HepG2 (cell line): Measurements from ENCODE around the gene CFAP100. TPM values are rescaled to one million over a fixed set of nuclear protein-coding genes. Genes with fewer than 3 reads are reported as not detected.

Source experiments
- ATAD3A ChIP-seq: sonication (generic); formaldehyde crosslinking; IDR thresholded peaks from 2 replicates; pipeline ENCODE4 v1.4.0; 2020; ENCODE audit warnings: missing genetic modification reagents
- HOXA7 ChIP-seq: sonication (generic); formaldehyde crosslinking; IDR thresholded peaks from 2 replicates; pipeline ENCODE4 v1.8.1; 2022; ENCODE audit warnings: mild to moderate bottlenecking, missing genetic modification reagents, moderate library complexity
- PHF5A ChIP-seq: IDR thresholded peaks from one replicate; pipeline ENCODE4 v1.6.1; 2018; ENCODE audit warnings: low read depth, missing genetic modification reagents; ENCODE audit not compliant: unreplicated experiment
- PLRG1 ChIP-seq: fragments of 450-650 bp; conservative IDR thresholded peaks from 2 replicates; pipeline ENCODE4 v1.6.1; 2016
- RAD21 ChIP-seq: fragments of 450-650 bp; formaldehyde crosslinking; IDR thresholded peaks from 2 replicates; pipeline ENCODE4 v1.5.0; 2020; ENCODE audit warnings: mild to moderate bottlenecking
- SIN3A ChIP-seq: IDR thresholded peaks from 2 replicates; pipeline ENCODE4 v1.6.1; 2011; ENCODE audit warnings: low read depth, mild to moderate bottlenecking, control low read depth, low read length, borderline replicate concordance
- THAP11 ChIP-seq: IDR thresholded peaks from 2 replicates; pipeline ENCODE4 v1.6.1; 2016; ENCODE audit warnings: missing biosample characterization, missing genetic modification reagents
- ZBTB34 ChIP-seq: sonication (generic); formaldehyde crosslinking; IDR thresholded peaks from 2 replicates; pipeline ENCODE4 v1.8.0; 2022; ENCODE audit warnings: mild to moderate bottlenecking, missing genetic modification reagents
- ZNF207 ChIP-seq: fragments of 450-650 bp; IDR thresholded peaks from 2 replicates; pipeline ENCODE4 v1.6.1; 2016; ENCODE audit warnings: antibody characterized with exemption, borderline replicate concordance
- ZNF275 ChIP-seq: sonication (generic); formaldehyde crosslinking; IDR thresholded peaks from 2 replicates; pipeline ENCODE4 v1.8.0; 2022; ENCODE audit warnings: missing genetic modification reagents, mild to moderate bottlenecking, inconsistent platforms, borderline replicate concordance
- ZNF276 ChIP-seq: sonication (generic); formaldehyde crosslinking; IDR thresholded peaks from 2 replicates; pipeline ENCODE4 v1.4.0; 2020; ENCODE audit warnings: mild to moderate bottlenecking, low read depth, missing genetic modification reagents
- ZNF512 ChIP-seq: sonication (generic); formaldehyde crosslinking; IDR thresholded peaks from 2 replicates; pipeline ENCODE4 v1.4.0; 2020; ENCODE audit warnings: mild to moderate bottlenecking, missing genetic modification reagents
- ZNF670 ChIP-seq: sonication (generic); formaldehyde crosslinking; IDR thresholded peaks from 2 replicates; pipeline ENCODE4 v1.8.0; 2022; ENCODE audit warnings: mild to moderate bottlenecking, missing genetic modification reagents, borderline replicate concordance
- ZNF782 ChIP-seq: sonication (generic); formaldehyde crosslinking; IDR thresholded peaks from 2 replicates; pipeline ENCODE4 v1.4.0; 2020; ENCODE audit warnings: missing genetic modification reagents, mild to moderate bottlenecking, borderline replicate concordance
- polyA plus RNA-seq, 8 experiments: library from polyadenylated mRNA; depleted of rRNA in 3 of 8; stranded (reverse) in 7 of 8; unstranded in 1 of 8; fragments of >200 nt; fragmentation: Illumina TruSeq in 4 of 8; extraction: Trizol in 4 of 8; gene quantifications; 2 replicates each; pipeline versions ENCODE4 v1.2.1 to v1.2.3, GENCODE V29; 2011 to 2016; ENCODE audit warnings: low read depth in 4 of 8, missing spikeins in 1 of 8, mixed read lengths in 1 of 8; ENCODE audit not compliant: insufficient read depth in 1 of 8
- total RNA-seq, 5 experiments: library from RNA; depleted of rRNA; stranded (reverse); fragments of >200 nt; fragmentation: Illumina TruSeq; extraction: Trizol; gene quantifications; 2 replicates each; pipeline ENCODE4 v1.2.3, GENCODE V29; 2016; ENCODE audit warnings: low read depth in 1 of 5
- TF ChIP-seq, protein P1 (sequence below): sonication (generic); formaldehyde crosslinking; IDR thresholded peaks from 2 replicates; pipeline ENCODE4 v1.4.0; 2020; ENCODE audit warnings: mild to moderate bottlenecking, missing genetic modification reagents
- TF ChIP-seq, protein P2 (sequence below): sonication (generic); formaldehyde crosslinking; conservative IDR thresholded peaks from 2 replicates; pipeline ENCODE4 v1.8.1; 2023; ENCODE audit warnings: missing genetic modification reagents

The CFAP100 gene
- total and polyA plus RNA-seq, 2 of the 13 experiments (the other 11 are each of a cell fraction or from before 2014, with no cell fraction given): 0.32 TPM; not detected in 1

- TF ChIP-seq, protein P1, sequence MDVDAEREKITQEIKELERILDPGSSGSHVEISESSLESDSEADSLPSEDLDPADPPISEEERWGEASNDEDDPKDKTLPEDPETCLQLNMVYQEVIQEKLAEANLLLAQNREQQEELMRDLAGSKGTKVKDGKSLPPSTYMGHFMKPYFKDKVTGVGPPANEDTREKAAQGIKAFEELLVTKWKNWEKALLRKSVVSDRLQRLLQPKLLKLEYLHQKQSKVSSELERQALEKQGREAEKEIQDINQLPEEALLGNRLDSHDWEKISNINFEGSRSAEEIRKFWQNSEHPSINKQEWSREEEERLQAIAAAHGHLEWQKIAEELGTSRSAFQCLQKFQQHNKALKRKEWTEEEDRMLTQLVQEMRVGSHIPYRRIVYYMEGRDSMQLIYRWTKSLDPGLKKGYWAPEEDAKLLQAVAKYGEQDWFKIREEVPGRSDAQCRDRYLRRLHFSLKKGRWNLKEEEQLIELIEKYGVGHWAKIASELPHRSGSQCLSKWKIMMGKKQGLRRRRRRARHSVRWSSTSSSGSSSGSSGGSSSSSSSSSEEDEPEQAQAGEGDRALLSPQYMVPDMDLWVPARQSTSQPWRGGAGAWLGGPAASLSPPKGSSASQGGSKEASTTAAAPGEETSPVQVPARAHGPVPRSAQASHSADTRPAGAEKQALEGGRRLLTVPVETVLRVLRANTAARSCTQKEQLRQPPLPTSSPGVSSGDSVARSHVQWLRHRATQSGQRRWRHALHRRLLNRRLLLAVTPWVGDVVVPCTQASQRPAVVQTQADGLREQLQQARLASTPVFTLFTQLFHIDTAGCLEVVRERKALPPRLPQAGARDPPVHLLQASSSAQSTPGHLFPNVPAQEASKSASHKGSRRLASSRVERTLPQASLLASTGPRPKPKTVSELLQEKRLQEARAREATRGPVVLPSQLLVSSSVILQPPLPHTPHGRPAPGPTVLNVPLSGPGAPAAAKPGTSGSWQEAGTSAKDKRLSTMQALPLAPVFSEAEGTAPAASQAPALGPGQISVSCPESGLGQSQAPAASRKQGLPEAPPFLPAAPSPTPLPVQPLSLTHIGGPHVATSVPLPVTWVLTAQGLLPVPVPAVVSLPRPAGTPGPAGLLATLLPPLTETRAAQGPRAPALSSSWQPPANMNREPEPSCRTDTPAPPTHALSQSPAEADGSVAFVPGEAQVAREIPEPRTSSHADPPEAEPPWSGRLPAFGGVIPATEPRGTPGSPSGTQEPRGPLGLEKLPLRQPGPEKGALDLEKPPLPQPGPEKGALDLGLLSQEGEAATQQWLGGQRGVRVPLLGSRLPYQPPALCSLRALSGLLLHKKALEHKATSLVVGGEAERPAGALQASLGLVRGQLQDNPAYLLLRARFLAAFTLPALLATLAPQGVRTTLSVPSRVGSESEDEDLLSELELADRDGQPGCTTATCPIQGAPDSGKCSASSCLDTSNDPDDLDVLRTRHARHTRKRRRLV: no peak
- peak; percentile 86 for TF ChIP-seq SIN3A
- TF ChIP-seq, protein P2, sequence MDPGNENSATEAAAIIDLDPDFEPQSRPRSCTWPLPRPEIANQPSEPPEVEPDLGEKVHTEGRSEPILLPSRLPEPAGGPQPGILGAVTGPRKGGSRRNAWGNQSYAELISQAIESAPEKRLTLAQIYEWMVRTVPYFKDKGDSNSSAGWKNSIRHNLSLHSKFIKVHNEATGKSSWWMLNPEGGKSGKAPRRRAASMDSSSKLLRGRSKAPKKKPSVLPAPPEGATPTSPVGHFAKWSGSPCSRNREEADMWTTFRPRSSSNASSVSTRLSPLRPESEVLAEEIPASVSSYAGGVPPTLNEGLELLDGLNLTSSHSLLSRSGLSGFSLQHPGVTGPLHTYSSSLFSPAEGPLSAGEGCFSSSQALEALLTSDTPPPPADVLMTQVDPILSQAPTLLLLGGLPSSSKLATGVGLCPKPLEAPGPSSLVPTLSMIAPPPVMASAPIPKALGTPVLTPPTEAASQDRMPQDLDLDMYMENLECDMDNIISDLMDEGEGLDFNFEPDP (CRISPR knock-in tag): no peak
- TF ChIP-seq THAP11 (CRISPR knock-in tag): peak; percentile 74
- no peak; the same call in 1 of the 2 replicates for TF ChIP-seq RAD21
- no peak for TF ChIP-seq ZNF276 (CRISPR knock-in tag)
- TF ChIP-seq ZNF512 (CRISPR knock-in tag): no peak
- TF ChIP-seq ATAD3A (CRISPR knock-in tag): no peak
- no peak for TF ChIP-seq ZNF670 (CRISPR knock-in tag)
- peak; percentile 65; the same call in 1 of the 2 replicates for TF ChIP-seq ZBTB34 (CRISPR knock-in tag)
- no peak for TF ChIP-seq HOXA7 (CRISPR knock-in tag)
- peak; percentile 57 for TF ChIP-seq PHF5A (CRISPR knock-in tag)
- no peak for TF ChIP-seq ZNF782 (CRISPR knock-in tag)
- no peak for TF ChIP-seq PLRG1
- no peak for TF ChIP-seq ZNF207
- TF ChIP-seq ZNF275: no peak
Observed at GRCh38 chr3:126472277-126473006, 77.7 kb downstream of the CFAP100 start (continued).
